Activated CD4-positive, alpha-beta T cell treated with anti-CD3 and anti-CD28 coated beads for 1 hour (primary cell): Measurements from ENCODE around the gene BMERB1.
"Not testable (repeated sequence)": the region's sequence is repeated elsewhere in the genome, so short reads cannot be mapped to it uniquely, and the experiment has no call there.

Experiments
- DNase-seq: peaks from one replicate; pipeline ENCODE4 v3.0.0-alpha.2; 2020

Gene BMERB1

DNA sequence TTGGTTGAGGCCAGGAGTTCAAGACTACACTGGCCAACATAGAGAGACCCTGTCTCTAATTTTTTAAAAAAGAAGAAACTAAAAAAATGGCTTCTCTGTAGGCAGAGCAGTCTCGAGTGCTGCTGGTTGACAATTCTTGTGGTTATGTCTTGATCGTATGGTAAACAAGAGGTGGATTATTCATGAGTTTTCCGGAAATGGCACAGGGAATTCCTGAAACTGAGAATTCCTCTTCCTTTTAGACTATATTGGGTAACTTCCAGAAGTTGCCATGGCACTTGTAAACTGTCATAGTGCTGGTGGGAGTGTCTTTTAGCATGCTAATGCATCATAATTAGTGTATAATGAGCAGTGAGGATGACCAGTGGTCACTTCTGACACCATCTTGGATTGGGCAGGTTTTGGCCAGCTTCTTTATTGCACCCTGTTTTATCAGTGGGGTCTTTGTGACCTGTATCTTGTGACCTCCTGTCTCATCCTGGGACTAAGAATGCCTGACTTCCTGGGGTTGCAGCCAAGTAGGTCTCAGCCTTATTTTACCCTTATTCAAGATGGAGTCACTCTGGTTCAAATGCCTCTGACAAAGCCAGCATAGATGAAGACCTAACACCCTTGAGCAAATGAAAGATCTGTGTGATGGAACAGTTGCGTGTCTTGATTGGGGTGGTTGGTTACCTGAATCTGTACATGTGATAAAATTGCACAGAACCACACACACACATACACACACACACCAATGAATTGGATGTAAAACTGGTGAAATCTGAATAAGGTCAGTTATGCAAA is 30.2 kb downstream of the BMERB1 start:
- no peak for DNase-seq

DNA sequence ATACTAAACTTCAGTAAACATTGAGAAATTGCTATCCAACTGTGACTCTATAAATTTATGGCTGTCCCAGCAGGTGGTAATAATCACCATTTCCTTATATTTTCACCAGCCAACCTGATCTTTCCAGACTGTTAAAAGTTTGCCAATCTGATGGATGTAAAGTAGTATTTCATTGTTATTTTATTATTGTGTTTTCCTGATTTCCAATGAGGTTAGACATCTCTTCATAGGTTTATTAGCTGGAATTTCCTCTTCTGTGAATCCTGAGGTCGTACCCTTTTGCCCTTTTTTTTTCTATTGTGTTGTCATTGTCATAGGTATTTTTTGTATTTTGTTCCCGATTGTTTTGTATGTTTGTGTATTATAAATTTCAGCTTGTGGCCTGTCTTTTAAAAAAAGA is 31.7 kb downstream of the BMERB1 start:
- no peak for DNase-seq

DNA sequence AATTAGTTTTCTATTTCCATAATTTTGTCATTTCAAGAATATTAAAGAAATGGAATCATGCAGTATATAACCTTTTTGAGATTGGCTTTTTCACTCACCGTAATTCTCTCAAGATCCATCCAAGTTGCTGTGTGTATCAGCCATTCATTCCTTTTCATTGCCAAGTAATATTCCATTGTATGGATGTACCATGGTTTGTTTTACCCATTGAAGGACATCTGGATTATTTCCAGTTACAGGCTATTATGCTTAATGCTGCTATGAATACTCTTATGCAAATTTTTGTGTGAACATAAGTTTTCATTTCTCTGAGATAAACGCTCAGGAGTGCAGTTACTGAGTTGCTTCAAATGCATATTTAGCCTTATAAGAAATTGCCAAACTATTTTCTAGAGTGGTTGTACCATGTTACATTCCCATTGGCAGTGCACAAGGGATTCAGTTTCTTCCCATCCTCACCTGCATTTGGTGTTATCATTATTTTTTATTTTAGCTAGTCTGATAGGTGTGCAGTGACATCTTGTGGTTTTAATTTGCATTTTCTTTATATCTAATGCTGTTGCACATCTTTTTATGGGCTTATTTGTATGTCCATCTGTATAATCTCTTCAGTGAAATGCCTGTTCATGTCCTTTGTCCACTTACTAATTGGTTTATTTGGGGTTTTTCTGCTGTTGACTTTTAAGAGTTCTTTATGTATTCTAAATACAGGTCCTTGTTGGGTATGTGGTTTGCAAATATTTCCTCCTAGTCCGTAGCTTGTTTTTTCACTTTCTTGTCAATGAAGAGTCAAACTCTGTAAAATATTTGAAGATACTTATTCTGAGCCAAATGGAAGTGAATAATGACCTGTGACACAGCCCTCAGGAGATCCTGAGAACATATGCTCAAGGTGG is 32.7 kb downstream of the BMERB1 start:
- DNase-seq: no peak

DNA sequence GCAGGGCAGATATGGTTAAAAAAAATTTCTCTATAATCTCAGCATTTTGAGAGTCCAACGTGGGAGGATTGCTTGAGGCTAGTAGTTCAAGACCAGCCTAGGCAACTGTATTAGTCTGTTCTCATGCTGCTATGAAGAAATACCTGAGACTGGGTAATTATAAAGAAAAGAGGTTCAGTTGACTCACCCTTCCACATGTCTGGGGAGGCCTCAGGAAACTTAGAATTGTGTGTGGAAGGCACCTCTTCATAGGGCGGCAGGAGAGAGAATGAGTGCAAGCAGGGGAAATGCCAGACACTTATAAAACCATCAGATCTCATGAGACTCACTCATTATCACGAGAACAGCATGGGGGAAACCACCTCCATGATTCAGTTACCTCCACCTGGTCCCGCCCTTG is 42.6 kb downstream of the BMERB1 start:
- DNase-seq: not testable (repeated sequence)

DNA sequence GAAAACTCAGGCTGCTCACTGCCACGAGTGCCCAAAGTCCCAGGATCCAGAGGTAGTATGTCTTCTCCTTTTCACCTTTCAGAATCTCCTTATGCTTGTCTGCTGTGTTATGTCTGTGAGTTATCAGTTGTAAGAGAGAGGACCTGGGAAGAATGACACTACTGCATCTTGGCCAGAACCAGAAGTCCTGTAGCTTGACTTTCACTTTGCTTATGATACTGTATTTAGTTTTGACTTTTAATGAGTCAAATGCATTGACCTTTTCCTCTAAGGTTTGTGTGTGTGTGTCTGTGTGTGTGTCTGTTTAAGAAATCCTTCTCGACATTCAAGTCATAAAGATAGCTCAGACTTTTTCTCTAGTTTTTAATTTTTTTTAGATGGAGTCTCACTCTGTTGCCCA is 43.4 kb downstream of the BMERB1 start:
- no peak for DNase-seq

DNA sequence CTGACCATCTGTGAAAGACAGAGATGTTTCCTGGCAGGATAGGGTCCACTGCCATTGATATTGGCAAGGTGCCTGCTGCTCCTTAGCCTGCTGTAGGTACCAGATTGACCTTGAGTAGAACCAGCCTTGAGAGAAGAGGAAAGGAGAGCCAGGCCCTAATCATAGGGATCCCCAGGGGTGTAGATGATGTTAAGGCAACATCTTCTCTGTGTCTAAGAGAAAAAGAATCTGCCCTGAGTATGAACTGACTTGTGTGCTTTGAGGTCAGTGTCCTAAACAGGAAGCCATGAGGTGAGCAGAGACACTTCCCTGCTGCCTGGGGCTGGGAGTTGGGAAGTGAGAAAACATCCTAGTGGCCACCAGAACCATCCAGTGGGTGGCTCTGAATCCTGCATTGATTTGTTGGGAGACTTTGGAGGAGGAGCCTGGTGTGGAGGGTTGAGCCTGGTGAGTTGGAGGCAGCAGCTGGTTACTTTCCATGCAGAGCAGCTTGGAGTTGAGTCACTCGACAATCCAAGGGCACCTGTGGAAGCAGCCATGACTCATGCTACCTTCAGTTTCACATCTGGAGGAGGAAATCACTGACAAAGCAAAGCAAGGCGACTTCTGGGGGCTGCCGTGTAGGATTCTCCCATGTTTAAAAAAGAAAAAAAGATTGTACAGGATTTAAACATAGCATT is 47.8 kb downstream of the BMERB1 start:
- no peak for DNase-seq

DNA sequence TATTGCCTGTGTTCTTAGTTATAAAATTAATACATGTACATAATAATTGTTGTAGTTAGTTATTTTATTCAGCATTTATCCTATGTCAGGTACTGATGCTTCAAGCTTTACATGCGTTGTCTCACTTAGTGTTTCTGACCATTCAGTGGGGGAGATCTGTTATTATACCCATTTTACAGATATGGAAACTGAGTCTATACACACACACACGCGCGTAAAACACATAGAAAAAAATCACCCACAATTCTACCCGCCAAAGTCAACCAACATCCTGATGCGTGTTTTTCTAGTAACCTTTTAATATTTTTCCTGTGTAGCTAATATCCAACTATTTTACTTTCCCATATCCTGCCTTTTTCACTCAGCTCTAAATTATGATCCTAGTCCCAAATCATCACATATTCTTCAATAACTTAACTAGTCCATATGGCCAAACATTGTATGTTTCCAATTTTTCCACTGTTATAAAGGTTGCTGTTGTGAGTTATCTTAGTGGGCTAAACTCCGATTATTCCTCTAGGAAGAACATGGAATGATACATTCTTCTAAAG is 48.4 kb downstream of the BMERB1 start:
- no peak for DNase-seq

DNA sequence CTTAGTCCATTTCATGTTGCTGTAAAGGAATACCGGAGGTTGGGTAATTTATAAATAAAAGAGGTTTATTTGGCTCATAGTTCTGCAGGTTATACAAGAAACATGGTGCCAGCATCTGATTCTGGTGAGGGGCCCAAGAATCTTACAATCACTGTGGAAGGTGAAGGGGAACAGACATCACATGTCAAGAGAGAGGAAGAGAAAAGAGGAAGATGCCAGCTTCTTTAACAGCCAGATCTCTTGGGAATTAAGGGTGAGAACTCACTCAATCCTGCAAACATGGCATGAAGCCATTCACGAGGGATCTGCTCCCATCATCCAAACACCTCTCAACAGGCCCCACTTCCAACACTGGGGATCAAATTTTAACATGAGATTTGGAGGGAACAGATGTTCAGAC is 49.5 kb downstream of the BMERB1 start:
- no peak for DNase-seq

DNA sequence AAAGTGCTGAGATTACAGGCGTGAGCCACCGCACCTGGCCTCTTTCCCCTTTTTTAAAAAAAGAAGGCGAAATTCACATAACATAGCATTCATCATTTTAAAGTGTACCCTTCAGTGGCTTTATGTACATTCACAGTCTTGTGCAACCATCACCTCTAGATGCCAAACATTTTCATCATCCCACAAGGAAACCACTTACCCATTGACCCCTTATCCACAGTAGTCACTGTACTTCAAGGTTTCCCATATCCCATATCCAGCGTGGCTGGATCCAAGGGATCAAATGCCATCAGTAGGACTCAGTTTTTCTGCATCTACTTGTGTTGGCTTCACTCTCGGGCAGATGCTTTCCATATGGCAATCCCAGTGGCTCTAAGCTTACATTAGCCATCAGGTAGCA is 50.3 kb downstream of the BMERB1 start:
- no peak for DNase-seq

DNA sequence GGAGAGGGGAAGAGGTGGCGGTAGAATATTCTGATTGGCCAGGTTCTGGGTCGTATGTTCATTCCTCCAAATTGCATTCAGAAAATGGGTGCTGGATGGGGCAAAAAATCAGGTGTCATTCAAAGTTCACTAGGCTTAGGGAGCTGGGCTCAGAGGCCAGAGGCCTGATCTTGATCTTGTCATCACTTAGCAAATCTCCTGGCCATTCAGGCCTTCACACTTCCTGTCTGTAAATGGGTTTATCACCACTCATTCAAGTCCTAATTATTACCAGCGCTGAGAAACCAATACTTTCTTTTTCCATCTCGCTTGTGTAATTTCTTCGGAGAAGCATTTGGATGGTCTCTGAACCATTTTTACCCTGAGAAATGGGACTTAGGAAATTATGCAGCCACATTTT is 50.8 kb downstream of the BMERB1 start:
- DNase-seq: no peak

DNA sequence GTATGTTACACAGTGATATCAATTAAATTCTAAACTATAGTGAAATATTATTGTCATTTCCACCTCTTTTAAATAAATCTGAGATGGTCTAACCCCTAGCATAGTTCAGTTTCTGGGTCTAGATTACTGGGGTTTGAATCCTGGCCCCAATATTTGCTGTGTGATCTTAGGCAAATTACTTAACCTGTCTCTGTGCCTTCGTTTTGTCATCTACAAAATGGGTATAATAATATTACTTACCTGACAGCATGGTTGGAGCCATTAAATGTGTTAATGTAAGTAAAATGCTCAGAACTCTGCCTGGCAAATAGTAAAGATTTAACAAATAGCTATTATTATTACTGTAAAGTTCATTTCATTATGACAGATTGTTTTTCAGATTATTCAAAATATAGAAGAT is 52.3 kb downstream of the BMERB1 start:
- DNase-seq: no peak

DNA sequence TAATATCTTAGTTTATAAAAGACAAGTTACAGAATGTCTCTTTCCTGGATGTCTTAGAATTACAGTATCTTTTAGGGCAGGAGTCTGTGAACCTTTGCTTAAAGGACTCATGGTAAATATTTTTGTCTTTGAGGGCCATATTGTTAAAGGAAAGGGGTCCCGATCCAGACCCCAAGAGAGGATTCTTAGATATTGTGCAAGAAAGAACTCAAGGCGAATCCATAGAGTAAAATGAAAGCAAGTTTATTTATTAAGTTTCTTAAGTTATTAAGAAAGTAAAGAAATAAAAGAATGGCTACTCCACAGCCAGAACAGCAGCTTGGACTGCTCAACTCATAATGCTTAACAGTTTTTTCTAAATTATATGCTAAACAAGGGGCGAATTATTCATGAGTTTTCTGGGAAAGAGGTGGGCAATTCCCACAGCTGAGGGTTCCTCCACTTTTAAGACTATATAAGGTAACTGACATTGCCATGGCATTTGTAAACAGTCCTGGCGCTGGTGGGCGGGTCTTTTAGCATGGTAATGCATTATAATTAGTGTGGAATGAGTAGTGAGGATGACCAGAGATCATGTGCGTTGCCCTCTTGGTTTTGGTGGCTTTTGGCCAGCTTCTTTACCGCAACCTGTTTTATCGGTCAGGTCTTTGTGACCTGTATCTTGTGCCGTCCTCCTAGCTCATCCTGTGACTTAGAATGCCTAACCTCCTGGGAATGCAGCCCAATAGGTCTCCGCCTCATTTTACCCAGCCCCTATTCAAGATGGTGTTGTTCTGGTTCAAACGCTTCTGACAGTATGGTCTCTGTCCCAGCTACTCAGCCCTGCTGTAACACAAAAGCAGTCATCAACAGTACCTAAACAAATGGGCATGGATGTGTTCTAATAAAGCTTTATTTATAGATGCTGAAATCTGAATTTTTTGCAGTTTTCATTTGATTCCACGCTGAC is 53.2 kb downstream of the BMERB1 start:
- DNase-seq: no peak

DNA sequence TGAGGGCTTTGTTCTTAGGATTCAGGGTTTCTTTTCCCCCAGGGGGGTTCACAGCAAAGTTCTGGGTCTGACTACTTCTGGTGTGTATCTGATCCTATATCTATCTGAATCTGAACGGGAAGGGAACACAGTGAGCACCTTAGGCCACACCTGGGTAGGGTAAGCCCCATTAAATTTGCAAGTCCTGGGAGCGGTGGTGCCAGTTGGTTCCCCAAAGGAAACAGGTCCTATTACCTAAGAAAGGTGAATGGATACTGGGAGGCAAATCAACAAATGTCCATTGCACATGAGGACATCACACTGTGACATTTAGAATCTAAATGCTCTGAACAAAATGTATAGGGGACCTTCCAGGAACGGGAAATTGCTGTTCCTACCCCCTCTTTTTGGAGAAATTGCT is 54.6 kb downstream of the BMERB1 start:
- DNase-seq: no peak

DNA sequence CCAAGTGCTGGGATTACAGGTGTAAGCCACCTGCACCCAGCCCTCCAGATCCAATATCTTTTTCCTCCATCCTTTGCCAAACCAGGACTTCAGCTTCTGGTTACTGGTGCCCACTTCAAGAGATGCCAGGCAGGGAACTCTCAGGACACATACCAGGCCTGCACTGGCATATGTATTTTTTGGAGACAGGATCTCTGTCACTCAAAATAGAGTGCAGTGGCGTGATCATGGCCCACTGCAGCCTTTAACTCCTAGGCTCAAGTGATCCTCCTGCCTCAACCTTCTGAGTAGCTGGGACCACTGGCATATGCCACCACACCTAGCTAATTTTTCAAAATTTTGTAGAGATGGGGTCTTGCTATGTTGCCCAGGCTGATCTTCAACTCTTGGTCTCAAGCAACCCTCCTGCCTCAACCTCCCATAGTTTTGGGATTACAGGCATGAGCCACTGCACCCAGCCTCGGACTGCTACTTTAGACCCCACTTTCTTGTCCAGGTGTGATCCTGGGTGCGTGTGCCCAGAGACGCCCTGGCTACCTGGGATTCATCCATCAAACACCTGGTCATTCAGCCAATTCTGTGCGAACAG is 55.8 kb downstream of the BMERB1 start:
- no peak for DNase-seq

DNA sequence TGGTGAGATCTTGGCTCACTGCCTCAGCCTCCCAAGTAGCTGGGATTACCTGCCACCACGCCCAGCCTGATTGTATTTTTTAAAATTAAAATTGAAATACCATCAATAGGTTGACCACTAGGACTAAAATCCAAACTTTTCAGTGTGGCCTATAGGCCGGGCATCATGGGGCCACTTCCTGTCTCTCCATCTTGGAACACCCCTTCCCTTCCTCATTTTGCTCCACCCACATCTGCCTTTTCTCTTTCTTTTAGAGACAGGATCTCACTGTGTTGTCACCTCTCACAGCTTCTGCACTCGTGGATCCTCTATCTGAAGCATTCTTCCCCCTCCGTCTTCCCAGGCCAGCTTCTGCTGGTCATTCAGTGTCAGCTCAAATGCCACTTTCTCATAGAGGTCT is 57.0 kb downstream of the BMERB1 start:
- DNase-seq: no peak

DNA sequence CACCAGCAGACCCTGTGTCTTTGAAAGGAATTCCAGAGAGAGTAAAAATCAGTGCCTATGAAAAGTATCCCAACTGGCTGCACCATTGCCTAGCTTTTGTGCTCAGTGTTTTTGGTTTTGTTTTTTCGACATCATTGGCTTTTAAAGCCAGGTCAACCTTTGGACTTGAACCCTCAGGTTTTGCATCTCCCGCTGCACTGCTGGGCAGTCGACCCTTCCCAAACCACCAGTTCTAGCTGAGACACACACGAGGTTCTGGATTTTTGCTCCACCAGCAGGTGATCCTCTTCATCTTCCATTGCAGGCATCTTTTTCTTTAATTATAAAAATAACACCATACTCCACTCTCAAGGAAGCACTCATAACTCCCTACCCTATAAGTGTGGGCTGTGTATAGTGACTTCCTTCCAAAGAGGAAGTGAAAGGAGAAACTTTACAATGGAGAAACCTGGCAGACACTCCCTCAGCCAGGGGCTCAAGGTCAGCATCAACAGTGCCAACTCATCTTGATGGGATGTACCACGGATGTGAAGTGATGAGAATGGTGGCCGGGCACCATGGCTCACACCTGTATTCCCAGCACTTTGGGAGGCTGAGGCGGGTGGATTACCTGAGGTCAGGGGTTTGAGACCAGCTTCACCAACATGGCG is 57.8 kb downstream of the BMERB1 start:
- no peak for DNase-seq

DNA sequence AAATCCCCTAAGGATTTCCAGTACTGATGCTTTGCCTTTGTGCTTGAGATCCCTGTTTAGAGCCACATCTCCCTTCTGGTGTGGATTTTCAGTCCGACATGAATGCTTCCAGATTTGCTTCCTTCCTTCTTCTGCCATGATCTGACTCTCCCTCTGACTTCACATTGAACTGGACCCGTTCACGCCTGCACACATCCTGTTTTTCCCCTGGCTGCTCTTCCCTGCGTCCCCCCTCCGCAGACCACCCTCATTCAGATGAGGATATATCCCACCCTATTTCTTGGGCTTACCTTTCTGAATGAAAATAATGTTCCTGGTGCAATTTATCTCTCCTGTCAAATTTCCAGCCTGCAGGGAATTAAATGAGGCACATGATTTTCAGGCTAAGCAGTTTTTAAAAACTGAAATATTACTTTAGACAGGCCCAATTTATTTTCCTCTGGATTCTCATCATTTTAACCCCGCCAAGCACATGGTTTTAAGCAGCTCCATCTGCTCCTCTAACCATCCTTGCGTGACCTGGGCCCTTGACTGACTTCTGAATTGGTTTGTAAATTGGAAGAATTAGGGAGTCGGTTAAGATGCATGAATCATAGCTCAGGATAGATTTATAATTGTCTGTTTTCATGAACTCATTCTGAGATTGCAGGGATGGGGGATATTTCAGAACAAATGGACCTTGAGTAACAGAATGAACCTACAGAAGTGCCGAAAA is 59.2 kb downstream of the BMERB1 start:
- DNase-seq: no peak

DNA sequence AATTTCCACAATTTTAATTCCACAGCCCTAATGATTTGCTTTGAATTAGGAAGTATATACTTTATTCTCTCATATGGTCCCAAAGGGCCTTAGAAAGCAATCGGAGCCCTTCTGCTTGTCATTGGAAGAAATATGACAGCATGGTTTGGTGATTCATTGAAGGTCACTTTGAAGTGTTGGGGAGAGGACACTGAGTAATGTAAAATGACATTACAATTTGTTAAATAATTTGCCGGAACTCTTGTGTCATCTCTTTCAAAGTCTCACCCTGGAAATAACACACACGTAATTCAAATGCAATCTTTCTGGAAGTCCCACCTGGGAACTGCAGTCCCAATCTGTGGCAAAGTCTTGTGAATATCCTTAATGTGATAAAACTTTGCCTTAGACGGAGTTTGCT is 59.8 kb downstream of the BMERB1 start:
- no peak for DNase-seq

DNA sequence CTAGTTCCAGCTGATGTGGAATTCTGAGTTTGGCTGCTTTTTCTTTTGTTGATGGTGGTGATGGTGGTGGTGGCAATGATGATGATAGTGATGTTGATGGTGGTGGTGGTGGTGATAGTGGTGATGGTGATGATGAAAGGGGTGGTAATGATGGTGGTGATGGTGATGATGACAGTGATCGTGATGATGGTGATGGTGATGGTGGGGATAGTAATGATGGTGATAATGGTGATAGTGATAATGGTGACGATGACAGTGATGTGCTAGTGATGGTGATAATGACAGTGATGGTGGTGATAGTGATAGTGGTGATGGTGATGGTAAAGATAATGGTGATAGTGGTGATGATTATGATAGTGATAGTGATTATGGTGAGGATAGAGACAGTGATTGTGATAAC is 61.5 kb downstream of the BMERB1 start:
- DNase-seq: no peak

DNA sequence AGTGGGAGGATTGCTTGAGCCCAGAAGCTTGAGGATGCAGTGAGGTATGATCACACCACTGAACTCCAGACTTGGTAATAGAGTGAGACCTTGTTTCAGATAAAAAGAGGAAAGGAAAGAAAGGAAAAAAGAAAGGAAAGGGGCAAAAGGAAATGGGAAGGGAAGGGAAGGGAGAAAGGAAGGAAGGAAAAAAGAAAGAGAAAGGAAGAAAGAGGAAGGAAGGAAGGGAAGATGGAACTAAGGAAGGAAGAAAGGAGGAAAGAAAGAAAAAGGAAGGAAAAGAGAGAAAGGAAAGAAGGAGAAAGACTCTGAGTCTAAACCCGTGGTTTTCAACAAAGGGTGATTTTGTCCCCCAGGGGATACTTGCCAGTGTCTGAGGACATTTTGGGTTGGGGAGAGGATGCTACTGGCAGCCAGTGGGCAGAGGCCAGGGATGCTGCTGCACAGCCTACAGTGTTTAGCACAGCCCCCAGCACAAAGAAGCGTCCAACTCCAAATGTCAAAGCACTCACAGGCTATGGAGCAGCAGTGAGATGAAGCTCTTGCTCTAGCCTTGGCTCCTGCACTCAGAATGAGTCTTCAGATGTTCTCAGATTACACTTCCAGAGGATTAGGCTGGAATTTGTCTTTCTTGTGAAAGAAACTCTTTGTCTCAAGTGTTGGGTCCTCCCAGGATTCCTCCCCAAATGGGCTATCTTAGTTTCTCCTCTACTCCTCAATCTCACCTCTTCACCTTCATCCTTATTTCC is 64.2 kb downstream of the BMERB1 start:
- DNase-seq: no peak
